Glomerular endothelial cell (primary cell): Measurements from ENCODE around the gene RRP15. TPM values are rescaled to one million over a fixed set of nuclear protein-coding genes. Genes with fewer than 3 reads are reported as not detected.
A peak's percentile ranks its signal among the peaks of the same experiment; 100 is the strongest.

Source experiments
- DNase-seq: peaks from one replicate; pipeline ENCODE4 v3.0.0-alpha.2; 2011; ENCODE audit warnings: low read depth, low spot score; ENCODE audit errors: extremely low read depth
- total RNA-seq: library from RNA; depleted of rRNA; stranded (reverse); fragments of >200 nt; gene quantifications from 2 replicates; pipeline ENCODE4 v1.2.3, GENCODE V29; 2015

RRP15 gene
- total RNA-seq, 1 donor from 2014 or later, result 4.5 TPM

DNA sequence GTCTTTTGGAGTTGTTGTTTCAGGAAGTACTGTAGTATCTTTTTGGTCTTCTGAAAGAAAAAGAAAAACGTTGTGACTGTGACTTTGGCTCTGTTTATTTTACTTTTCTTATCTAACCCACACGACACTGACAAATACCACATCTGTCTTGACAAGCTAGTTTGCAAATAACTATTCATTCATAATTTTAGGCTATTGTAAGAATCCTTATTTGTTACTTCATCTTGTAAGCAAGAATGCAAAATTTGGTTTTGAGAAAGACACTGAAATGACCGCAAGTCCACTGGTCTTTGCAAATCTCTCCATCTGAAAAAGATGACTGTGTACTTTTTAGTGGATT lies 72.8 kb downstream of the RRP15 start:
- no peak for DNase-seq

DNA sequence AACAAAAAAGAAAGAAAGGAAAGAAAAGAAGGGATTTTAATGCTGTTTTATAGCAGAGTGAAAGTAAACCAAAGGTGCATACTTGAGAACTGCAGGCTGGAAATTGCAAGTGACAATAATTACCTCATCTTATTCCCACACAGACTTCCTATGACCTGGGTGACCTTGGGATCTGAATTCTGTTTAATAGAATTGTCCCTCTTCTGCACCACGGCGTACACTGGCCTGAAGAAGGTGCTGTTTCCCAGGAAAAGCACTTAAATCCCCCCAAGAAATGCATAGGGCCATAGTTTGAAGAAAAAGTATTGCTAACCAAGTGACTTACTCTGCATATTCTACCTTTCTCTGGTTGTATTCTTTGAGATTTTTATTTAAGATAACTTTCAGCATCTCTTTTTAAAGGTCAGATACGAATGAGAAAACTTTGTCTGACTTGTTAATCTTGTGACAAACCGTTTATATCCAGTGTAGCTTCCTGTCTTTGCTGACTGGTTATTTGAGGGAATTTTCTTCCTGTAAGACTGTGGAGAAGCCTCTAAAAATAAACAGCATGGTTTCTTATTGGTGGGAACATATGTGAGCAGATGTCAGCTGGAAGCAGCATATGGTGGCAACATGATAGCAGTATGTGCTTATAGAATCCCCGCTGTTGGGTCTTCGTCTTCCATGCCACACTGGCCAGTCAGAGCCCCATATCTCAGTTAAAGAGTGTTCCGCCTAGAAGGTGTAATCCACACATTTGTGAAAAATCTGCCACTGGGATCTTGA lies 76.4 kb downstream of the RRP15 start:
- no peak for DNase-seq

DNA sequence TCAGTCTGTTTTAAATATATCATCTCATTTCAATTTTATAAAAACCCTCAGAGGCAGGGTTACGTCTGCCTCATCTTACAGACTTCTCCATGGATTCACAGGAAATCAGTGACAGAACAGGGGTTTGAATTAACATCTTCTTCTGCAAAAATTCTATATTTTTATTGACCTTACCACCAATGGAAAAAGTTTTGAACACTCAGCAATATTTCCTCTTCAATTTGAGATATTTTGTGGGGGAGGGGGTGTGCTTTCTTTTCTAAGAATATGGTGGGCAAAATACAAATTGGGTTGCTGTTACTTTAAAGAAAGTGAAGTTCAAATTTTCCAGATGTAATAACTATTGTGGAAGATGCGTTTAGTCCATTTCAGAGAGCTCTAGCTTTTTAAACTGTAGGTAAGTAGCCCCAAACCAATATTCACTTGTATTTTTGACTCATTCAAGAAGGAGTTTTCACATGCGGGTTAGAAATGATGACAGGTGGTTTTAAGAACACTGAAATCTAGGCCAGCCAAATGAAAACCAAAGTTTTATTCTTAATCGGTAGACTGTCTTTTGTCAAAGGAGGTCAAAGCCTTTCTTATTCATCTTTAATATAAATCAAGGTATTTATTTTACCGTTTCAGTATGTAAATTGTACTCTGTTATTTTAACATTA lies 77.5 kb downstream of the RRP15 start:
- no peak for DNase-seq

DNA sequence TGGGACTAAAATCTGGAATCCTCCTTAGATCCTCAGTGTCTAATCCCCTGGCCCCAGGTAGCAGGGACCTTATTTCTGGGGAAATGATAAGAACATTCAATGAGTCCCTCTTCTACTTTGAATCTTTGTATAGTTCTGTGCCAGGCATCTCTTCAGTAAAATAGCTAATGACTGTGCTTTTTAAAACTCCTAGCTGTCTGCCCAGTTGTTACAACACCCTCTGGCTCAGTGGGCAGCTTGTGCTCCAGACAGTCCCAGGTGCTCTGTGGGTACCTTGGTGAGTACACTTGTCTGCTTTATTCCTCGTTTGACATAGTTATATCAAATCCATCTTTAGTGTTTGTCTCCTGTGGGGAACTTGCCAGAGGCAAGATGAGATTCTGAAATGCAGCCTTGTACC lies 78.0 kb downstream of the RRP15 start:
- no peak for DNase-seq

DNA sequence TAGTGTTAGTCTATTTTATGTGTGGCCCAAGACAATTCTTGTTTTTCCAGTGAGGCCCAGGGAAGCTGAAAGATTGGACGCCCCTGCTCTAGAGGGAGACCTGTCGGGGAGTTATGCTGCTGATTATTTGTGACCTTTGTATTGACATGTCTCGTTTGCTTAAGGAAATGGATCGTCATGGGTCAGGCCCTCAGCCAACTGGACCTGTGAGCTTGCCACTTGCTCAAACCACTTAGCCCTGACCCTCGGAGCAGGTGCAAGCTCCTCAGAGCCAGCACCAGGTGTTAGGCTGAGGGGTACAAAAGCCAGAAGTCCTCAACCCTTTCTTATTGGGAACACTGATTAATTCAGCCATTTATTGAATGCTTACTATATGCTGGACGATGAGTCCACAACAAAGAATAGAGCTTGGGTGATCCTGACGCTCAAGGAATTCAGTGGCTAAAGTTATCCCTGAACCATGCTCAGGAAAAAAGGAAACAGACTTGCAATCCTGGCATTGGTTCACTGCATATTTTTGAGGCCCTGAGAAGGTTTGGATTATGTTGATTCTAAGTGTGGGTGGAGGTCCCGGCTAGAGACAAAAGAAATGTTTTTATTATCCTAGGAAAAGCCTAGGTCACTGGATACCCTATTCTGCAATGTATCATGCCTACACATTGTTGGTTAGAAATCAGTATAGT lies 79.1 kb downstream of the RRP15 start:
- DNase-seq, result no peak

DNA sequence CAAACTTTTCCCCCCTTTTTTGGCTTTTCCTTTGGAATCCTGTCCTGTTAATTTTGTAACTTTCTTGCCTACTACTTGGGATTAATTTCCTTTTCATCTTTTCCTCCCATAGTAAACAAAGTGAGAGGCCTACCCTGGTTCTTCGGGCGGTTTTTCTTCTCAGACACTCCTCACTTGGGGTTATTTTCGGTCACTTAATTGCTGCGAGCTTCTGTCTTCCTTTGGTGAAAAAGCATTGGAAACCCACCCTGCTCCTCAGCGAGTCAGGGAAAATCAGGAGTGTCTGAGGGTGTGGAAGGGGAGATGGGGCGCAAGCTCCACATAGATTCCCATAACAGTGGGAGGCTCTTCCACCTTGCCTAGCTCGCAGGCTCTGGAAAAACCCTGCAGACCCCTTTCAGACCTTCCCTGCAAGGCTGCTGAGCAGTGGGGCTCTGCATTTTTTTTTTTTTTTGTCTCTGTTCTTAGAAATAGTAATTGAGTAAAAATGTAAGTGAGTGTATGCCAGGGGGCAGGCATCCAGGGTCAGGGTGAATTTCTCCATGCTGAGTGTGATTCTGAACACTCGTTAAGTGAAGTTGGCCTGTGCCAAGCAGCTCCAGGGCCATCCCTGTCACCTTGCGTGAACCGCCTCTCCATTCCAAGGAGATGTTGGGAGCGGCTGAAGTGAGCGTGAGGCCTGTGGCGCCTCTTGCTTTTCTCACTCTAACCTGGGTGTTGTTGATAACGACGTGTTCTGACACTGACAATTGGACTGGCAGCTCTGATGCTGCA lies 80.3 kb downstream of the RRP15 start:
- DNase-seq, result no peak

DNA sequence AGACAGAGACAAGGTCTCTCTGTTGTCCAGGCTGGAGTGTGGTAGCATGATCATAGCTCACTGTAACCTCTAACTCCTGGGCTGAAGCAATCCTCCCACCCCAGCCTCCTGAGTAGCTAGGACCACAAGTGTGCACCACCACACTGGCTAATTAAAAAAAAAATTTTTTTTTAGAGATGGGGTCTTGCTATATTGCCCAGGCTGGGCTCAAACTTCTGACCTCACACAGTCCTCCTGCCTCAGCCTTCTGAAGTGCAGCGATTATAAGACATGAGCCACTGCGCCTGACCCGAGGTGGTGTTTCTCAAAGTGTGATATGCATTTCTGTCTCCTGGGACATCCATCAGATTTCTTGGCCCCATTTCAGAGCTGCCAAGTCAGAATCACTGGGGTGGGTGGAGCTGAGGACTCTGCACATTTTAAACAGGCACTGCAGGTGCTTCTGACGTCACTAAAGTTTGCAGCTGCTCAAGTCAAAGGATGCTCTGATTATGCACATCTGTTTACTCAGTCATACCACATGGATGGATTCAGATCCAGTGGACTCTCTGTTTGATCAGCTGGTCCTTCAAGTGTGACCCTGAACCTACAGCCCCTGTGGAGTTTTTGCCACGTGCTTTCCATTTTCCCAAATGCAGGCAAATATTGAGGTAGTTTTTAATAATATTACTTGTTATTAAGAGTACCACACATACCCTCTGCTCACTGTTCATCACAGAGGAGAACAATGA lies 81.4 kb downstream of the RRP15 start:
- DNase-seq, result no peak

DNA sequence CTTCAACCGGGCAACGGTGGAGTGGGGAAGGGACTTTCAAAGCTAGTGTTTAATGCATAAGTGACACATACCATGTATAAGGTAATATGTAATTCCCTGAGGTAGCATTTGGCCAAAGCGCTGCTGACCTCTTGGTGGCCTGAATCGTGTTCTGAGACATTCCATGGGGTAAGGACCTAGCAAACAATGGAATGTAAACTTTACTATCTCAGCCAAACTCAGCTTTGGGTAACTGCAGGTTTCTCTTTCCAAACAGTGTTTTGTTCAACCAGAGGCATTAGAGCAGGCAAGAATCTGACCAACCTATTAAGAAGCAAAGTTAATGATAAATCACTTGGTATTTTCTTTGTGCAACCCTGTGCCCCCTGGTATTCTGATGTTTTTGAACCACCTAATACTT lies 82.0 kb downstream of the RRP15 start:
- no peak for DNase-seq

DNA sequence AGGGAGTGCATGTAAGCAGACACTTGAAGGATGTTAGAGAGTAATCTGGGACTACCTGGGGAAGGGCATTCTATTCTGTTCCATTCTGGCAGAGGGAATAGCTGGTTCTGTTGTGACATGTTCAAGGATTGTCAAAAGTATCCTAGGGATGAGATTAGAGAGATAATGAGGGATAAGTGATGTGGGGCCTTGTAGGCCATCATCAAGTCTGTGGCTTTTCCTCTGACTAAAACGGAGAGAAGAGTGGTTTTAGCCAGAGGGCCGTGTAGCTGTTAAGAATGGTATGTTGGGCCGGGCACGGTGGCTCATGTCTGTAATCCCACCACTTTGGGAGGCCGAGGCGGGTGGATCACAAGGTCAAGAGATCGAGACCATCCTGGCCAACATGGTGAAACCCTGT lies 83.6 kb downstream of the RRP15 start:
- no peak for DNase-seq

DNA sequence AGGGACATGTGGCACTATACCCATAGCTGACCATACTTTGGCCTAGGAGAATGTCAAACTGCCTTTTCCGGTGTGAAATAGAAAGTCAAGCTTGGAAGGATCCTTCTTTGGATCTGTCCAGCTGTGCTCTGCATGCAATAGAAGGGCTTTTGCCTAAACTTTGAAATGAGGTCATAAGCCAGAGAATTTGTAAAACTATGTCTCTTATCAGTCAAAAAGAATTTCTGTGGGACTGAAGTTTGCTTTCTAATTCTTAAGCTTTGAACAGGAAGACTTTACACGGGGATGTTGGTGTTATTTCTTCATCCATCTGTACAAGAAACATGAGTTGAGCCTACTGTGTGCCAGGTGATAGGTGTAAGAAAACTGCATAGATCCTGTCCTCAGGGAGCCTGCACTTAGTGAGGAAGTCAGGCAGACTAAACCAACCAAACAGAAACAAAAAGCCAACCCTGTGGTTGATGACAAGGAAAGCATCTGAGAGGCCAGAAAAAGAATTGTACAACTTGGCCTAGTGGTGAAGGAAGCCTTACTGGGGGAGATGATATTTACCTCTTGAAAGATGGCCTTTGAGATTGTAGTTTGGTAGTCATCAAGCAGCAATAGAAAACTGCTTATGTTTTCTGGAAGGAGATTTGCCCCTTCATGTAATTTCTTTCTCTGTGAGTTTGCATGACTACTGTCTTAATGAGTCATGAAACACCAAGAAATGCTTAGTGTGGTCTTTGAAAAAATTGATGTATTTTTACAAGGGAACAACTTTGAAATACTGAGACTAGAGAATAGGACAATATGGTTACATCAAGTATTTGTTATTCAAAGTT lies 84.8 kb downstream of the RRP15 start:
- DNase-seq, result no peak

DNA sequence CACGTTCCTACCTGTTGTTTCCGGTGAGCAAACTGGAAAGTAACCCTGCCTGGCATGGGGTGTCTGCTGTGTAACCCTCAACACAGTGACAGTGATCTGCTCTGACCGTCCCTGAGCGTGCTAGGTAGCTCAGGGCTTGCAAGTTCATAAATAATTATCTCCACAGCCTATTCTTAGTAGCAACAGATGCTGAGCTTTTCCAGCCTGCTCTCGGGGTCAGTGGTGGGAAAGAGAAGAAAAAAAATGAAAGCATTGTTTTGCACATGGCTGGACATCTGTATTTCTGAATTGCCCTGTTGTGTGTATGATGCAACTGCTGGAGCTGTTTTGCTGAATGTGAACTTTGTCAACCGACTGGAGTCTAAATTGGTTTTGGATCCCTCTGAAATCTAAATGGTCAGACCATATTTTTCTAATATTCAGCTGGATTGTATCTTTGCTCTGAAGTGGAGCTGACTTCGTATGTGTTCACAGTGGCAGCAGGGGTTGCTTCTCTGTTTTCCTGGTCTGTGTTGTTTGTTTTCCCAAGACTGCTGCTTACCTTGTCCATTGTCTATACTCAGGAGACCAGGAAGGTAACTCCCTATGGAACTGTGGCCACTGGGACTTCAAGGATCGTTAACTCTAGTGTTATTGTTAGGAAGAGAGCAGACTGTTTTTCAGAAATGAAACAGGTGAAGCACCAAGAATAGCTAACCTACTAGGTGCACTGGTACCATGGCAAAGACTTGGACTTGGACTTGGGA lies 87.0 kb downstream of the RRP15 start:
- DNase-seq, result no peak

DNA sequence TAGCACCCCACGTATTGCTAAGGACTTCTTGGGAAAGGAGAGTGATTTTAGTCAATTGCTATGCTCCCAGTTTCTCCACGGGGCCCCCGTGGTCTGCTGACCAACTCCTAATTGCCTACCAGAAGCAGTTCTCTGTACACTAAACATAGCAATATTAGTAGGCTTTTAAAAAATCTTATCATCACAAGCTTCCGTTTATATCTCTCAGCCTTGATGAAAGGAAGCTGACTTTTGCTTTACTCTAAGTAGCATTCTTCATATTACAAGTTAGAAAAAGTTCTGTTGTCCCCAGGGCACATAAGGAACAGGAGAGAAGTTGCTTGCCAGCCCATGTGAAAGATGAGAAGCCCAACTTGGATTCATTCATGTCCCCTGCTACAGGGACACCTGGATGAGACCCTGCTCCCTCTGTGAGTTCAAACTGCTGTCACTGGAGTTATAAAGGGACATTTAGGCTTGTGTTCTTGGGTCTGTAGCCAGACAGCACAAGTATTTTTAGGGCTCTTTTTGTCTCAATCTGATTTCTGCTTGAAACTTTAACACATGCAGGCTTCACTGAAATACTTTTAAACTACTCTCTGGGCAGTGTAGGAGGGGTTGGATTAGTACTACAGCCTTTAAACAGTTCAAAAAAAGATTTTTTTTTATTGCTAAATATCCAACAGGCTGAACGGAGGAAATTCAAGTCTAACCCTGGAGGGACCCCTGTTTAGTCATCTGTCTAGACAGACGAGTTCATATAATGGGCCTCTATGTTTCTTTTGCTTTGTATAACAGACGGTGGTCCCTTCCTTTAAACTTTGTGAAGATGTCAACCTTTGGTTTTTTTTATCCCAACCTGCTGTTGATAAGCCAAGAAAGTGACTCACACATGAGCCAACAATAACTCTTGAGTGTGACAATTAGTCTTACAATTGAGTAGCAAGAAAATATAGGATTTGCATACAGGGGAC lies 89.6 kb downstream of the RRP15 start:
- peak; percentile 71 for DNase-seq

DNA sequence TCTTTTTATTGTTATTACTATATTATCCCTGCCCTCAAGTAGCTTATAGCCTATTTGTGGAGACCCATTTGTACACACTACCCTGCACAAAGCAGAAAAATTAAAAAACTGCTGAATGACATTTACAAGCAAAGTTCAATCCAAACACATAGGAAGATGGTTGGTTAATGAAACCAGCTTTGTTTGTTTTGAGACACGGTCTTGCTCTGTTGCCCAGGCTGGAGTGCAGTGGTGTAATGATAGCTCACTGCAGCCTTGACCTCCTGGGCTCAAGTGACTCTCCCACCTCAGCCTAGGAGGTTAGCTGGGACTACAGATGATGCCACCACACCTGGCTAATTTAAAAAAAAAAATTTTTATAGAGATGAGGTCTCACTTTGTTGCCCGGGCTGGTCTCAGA lies 91.6 kb downstream of the RRP15 start:
- no peak for DNase-seq

DNA sequence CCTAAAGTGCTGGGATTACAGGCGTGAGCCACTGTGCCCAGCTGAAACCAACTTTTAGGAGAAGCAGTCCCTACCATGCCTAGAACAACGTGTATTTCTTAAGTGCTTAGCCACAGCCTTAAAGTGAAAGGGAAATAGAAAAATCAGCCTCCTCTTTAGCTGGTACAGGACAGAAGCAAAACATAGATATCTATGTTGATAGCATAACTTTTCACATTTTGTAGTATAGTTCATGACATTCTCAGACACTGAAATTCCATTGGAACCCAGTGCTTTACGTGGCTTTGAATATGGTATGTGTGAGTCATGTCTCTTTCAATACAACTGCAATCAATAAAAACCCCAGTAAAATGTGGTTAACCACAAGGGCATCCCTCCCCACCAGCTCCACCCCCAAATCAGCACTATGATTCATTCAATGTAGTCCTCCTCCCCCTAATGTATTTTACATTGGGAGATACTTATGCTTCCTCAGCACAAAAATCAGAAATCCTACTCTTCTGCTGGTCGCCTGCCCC lies 92.1 kb downstream of the RRP15 start:
- no peak for DNase-seq

DNA sequence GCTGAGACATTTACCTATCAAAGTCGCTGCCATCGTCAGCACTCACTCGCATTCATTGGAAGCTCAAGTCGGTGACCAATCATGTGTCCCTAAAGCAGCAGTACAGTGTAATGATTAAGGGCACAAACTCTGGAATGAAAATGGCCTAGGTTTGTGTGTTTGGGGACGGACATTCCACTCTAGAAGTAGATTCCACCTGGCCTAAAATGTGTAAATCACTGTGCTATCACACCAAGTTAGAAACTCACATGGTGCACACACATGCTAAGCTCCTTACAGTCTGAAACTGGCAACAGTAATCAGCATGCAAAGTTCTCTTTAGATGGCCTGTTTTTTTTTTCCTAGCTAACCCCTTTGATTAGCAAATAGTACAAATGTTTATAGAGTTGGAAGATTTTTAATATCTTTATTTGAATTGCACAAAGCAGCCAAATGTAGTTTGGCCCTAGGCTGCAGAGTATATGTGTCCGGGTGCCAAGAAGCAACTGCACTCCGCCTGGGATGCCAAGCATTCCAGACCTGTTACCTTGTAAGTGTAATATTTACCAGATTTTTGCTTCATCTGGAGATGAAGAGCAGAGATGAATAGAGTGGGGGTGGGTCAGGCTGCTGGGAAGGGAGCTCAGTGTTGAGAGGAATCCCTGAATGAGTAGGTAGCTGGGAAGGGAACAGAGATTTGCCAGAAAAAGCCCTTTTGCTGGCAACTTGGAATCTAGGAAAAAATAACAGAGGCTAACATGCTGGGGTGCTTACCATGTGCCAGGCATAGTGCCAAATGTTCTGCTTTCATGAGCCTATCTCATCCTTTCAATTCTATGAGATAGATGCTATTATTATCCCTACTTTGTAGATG lies 95.3 kb downstream of the RRP15 start:
- DNase-seq, result no peak

DNA sequence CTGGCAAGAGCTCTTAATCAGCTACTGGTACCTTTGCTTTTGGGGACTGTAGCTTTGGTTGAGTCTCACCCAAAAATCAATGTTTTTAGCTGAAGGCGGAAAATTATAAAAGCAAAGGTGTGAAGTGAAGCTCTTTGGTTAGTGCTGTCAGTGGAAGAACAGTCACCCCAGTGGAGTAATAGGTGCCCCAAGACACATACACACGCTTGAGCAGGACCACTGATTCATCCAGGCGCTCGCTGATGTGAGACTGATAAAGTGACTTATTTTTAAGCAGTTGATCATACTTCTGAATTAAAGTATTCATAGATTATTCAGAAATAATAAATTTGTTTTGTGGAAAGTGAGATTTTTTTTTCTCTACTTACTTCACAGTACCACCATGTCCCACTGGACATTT lies 97.2 kb downstream of the RRP15 start:
- DNase-seq, result no peak

DNA sequence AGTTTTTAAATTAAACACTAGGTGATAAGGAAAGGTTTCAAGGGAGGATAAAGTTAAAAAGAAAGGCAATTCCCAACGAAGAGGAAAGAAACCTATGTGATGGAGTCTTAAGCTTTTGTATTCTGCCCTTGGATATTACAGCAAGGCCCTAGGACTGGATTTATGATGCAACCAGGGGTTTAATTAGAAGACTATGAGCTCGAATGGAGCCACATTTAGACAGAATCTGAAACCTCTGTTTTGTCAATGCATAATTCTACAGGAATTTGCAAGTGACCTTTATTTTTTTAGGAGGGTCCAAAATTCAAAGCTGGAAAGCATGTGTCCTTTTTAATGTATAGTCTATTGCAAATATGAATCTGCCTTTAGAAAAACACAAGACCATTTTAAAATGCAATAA lies 98.0 kb downstream of the RRP15 start:
- no peak for DNase-seq
